NCI-H187 (cell line): Measurements from ENCODE around the gene NEO1.
A peak's percentile ranks its signal among the peaks of the same experiment; 100 is the strongest.

Experiments
- DNase-seq, 2 experiments: peaks; one replicate each; lab custom pipeline; 2025; lab: John Stamatoyannopoulos, UW

The NEO1 gene

GRCh38 chr15:73031648-73032047 is 20.6 kb upstream of the NEO1 start:
- no peak for DNase-seq

GRCh38 chr15:73033611-73034010 is 18.7 kb upstream of the NEO1 start:
- DNase-seq, result no peak

- DNase-seq, result no peak
Observed at GRCh38 chr15:73034221-73034620, 18.0 kb upstream of the NEO1 start.

GRCh38 chr15:73035221-73035620 is 17.0 kb upstream of the NEO1 start:
- no peak for DNase-seq

- no peak for DNase-seq
Observed at GRCh38 chr15:73038220-73038619, 14.0 kb upstream of the NEO1 start.

- DNase-seq, result no peak
Observed at GRCh38 chr15:73046073-73046472, 6.2 kb upstream of the NEO1 start.

GRCh38 chr15:73047882-73048281 is 4.4 kb upstream of the NEO1 start:
- no peak for DNase-seq

- no peak for DNase-seq
Observed at GRCh38 chr15:73048624-73049295, 3.5 kb upstream of the NEO1 start.

GRCh38 chr15:73049564-73050215 is 2.6 kb upstream of the NEO1 start:
- DNase-seq, result no peak

- no peak for DNase-seq
Observed at GRCh38 chr15:73050561-73051295, 1.5 kb upstream of the NEO1 start.

GRCh38 chr15:73051391-73051806 is 864 bp upstream of the NEO1 start:
- no peak for DNase-seq

- DNase-seq, result peak; percentile 10 to 25
Observed at GRCh38 chr15:73052653-73053397, 562 bp downstream of the NEO1 start.

- no peak for DNase-seq
Observed at GRCh38 chr15:73053398-73053723, 1.1 kb downstream of the NEO1 start.

- DNase-seq, result no peak
Observed at GRCh38 chr15:73054417-73054953, 2.2 kb downstream of the NEO1 start.

- no peak for DNase-seq
Observed at GRCh38 chr15:73056460-73056859, 4.2 kb downstream of the NEO1 start.

GRCh38 chr15:73058437-73058836 is 6.2 kb downstream of the NEO1 start:
- no peak for DNase-seq

- DNase-seq, result no peak
Observed at GRCh38 chr15:73065114-73065513, 12.9 kb downstream of the NEO1 start.

GRCh38 chr15:73069109-73069508 is 16.8 kb downstream of the NEO1 start:
- no peak for DNase-seq

GRCh38 chr15:73072894-73073293 is 20.6 kb downstream of the NEO1 start:
- DNase-seq, result no peak

GRCh38 chr15:73074241-73074640 is 22.0 kb downstream of the NEO1 start:
- no peak for DNase-seq

GRCh38 chr15:73075160-73075859 is 23.0 kb downstream of the NEO1 start:
- DNase-seq, result no peak

GRCh38 chr15:73078291-73078690 is 26.0 kb downstream of the NEO1 start:
- no peak for DNase-seq
